ENCODE results near the gene FAM117A. TPM values are rescaled to one million over a fixed set of nuclear protein-coding genes. Genes with fewer than 3 reads are reported as not detected.

Gene FAM117A
- total RNA-seq, 2 experiments from 2014 or later = 19.7 to 23.0 TPM

DNA sequence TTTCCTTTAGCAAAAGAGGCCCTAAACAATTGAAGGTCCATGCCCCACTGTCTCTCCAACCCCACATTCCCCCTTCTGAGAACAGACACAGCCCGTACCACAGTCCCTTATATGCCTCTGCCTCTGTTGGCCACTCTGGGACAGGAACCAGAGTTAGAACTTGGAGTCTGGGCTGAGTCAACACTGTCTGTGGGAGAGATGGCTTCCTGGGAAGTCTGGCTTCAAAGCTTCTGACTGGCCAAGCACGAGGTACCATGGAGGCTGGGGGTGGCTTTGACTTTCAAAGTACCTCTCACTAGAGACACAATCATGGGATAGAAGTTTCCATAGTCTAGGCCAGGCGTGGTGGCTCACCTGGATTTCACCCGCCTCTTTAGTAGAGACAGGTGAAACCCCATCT is 71.2 kb downstream of the FAM117A start:
- Mint-ChIP-seq H3K4me1 (ENCODE audit: low read depth) (peaks cover 57% of the 10 kb centered on the region), H3K27me3 (no peaks in the 10 kb centered on the region), H3K36me3 (ENCODE audit: low read depth) (peaks cover 7% of the 10 kb centered on the region), H3K4me3 (no peak overlapping the region), H3K27ac (no peak overlapping the region), H3K9me3 (no peaks in the 10 kb centered on the region)
- intact Hi-C loops (cut with micrococcal nuclease) = no loop called here
- no peak for ATAC-seq
- no peak for DNase-seq
- ChIA-PET POLR2A (interaction anchor here (1.3 to 1.5 kb wide), 2 partner anchors 12 to 122 kb away, joined by 3 to 6 read pairs; no protein-coding TSS in a partner anchor), CTCF (interaction anchor here (0.7 to 32.2 kb wide), 3 partner anchors 10 to 126 kb away, joined by 3 to 780 read pairs (median 4); partner anchors contain the start of gene NXPH3)
- TF ChIP-seq, protein P1, sequence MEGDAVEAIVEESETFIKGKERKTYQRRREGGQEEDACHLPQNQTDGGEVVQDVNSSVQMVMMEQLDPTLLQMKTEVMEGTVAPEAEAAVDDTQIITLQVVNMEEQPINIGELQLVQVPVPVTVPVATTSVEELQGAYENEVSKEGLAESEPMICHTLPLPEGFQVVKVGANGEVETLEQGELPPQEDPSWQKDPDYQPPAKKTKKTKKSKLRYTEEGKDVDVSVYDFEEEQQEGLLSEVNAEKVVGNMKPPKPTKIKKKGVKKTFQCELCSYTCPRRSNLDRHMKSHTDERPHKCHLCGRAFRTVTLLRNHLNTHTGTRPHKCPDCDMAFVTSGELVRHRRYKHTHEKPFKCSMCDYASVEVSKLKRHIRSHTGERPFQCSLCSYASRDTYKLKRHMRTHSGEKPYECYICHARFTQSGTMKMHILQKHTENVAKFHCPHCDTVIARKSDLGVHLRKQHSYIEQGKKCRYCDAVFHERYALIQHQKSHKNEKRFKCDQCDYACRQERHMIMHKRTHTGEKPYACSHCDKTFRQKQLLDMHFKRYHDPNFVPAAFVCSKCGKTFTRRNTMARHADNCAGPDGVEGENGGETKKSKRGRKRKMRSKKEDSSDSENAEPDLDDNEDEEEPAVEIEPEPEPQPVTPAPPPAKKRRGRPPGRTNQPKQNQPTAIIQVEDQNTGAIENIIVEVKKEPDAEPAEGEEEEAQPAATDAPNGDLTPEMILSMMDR (IDR thresholded peaks at IDR 0.05) = no peak

DNA sequence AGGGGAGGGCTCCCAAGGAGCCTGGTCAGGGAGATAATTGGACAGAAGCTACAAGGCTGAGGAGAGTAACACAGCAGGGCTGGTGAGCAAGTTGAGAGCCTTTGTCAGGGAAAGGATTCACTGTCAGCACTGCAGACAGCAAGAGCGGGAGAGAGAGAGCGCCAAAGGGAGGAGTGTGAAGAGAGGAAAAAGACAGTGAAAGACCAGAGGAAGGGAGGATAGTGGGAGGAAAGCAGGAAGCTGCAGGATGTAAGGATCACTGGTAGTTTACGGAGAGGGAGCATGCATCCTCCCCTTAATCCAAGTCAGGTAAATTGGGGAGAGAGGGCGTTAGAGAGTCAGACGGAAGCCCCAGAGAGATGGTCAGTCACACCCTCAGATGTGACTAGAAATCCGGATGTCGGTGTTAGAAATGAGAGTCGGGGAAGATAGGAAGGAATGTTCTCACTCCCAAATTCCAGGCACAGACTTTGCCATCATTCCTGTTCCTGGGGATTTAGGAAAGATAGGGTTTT is 72.2 kb downstream of the FAM117A start:
- ChIA-PET POLR2A (interaction anchor here (0.8 to 1.5 kb wide), 4 partner anchors 9 to 122 kb away, joined by 3 to 5 read pairs (median 3); partner anchors contain the start of gene SPOP), CTCF (interaction anchor here (1.2 to 32.2 kb wide), 4 partner anchors 15 to 125 kb away, joined by 3 to 780 read pairs (median 4); partner anchors contain the start of gene NXPH3)
- H3K4me1 Mint-ChIP-seq (ENCODE audit: low read depth) = peaks cover 61% of the 10 kb centered on the region
- H3K9me3 Mint-ChIP-seq = no peaks in the 10 kb centered on the region
- no peak overlapping the region for H3K27ac Mint-ChIP-seq
- intact Hi-C loops (cut with micrococcal nuclease) = no loop called here
- no peak overlapping the region for H3K4me3 Mint-ChIP-seq
- TF ChIP-seq, protein P1 (IDR thresholded peaks at IDR 0.05) = no peak
- peaks cover 7% of the 10 kb centered on the region for H3K36me3 Mint-ChIP-seq (ENCODE audit: low read depth)
- DNase-seq = no peak
- no peaks in the 10 kb centered on the region for H3K27me3 Mint-ChIP-seq
- ATAC-seq = no peak

DNA sequence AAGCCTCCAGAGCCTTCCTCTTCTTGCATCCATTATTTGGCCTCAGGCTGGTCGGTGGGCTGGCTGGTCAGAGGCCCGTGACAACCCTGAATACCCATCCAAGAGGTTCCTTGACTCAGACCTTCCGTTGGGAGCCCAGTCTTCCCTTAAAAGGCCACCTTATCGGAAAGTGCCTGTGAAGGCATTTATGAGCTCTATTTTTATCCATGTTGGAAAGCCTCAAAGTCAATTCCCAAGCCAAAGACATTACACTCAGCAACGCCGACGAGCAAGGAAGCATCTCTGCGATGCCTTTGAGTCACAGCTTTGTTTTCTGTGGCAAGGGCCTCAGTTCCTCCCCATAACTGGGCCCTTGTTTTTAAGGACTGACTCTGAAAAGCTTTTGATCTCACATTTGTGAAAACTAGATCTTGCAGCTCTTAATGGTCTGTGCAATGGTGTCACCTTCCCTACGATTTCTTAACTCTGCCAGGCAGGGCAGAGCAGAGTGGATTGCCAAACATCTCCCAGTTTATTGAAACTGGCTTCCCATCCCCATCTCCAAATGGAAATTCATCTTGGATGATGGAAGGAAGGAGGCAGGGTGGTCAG is 72.8 kb downstream of the FAM117A start:
- ChIA-PET POLR2A (interaction anchor here (0.8 to 1.5 kb wide), 4 partner anchors 10 to 121 kb away, joined by 3 to 5 read pairs (median 3); partner anchors contain the start of gene SPOP), CTCF (interaction anchor here (0.6 to 32.2 kb wide), 6 partner anchors 10 to 125 kb away, joined by 3 to 780 read pairs (median 3); partner anchors contain the start of gene NXPH3)
- Mint-ChIP-seq H3K36me3 (ENCODE audit: low read depth) (peaks cover 7% of the 10 kb centered on the region), H3K27ac (no peak overlapping the region), H3K27me3 (no peaks in the 10 kb centered on the region), H3K9me3 (no peaks in the 10 kb centered on the region), H3K4me1 (ENCODE audit: low read depth) (peaks cover 58% of the 10 kb centered on the region), H3K4me3 (no peak overlapping the region)
- TF ChIP-seq, protein P1 (IDR thresholded peaks at IDR 0.05) = no peak
- no peak for ATAC-seq
- intact Hi-C loops (cut with micrococcal nuclease) = no loop called here
- DNase-seq = no peak

DNA sequence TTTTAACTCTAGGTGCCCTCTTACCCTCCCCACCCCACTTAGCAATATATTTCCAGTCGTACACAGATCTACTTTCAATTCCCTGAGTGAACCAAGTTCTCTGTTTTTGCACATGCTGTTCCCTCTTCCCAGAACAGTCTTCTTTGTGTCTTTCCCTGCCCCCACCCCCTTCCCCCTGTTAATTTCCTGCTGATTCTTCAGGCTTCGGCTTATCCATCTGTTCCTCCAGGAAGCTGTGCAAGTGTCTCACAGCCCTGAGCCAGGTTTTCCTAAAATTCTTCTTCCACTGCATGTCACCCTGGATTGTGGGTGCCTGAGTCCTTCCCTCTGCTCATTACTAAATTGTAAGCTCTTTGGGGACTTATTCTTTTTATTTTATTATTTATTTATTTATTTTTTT is 73.7 kb downstream of the FAM117A start:
- Mint-ChIP-seq H3K27ac (no peak overlapping the region), H3K36me3 (ENCODE audit: low read depth) (peaks cover 7% of the 10 kb centered on the region), H3K4me1 (ENCODE audit: low read depth) (peaks cover 49% of the 10 kb centered on the region), H3K9me3 (no peaks in the 10 kb centered on the region), H3K27me3 (no peaks in the 10 kb centered on the region), H3K4me3 (no peak overlapping the region)
- POLR2A ChIA-PET = no interaction called here
- CTCF ChIA-PET = interaction anchor here (0.8 to 32.2 kb wide), 4 partner anchors 9 to 124 kb away, joined by 3 to 780 read pairs (median 4); partner anchors contain the start of gene NXPH3
- intact Hi-C loops (cut with micrococcal nuclease) = no loop called here
- no peak for DNase-seq
- ATAC-seq = no peak
- TF ChIP-seq, protein P1 (IDR thresholded peaks at IDR 0.05) = no peak

DNA sequence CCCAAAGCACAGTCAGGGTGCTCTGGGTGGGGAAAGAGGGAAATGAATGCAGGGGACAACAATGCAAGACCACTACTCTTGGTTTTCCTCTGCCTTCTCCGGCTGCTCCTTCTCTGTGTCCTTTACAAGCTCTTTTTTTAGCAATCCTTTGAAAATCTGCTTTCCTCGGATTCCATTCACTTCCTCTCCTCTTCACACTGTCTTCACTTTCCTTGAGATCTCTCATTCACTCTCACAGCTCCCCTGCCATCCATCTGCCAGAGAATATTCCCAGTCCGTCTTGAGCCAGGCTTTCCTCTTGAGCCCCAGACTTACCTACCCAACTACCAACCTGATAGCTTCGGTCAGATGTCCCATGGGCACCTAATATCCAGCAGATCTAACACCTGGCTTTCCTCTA is 75.1 kb downstream of the FAM117A start:
- Mint-ChIP-seq H3K4me3 (peak overlapping the region; percentile 30), H3K9me3 (no peaks in the 10 kb centered on the region), H3K27ac (peak overlapping the region; percentile 77), H3K27me3 (no peaks in the 10 kb centered on the region), H3K4me1 (ENCODE audit: low read depth) (peaks cover 42% of the 10 kb centered on the region), H3K36me3 (ENCODE audit: low read depth) (peaks cover 7% of the 10 kb centered on the region)
- DNase-seq (no peak), ATAC-seq (no peak)
- intact Hi-C loops (cut with micrococcal nuclease) = no loop called here
- TF ChIP-seq, protein P1 (IDR thresholded peaks at IDR 0.05) = no peak
- ChIA-PET POLR2A (interaction anchor here (1.6 to 2.3 kb wide), 2 partner anchors 10 to 25 kb away, joined by 4 to 8 read pairs; no protein-coding TSS in a partner anchor), CTCF (interaction anchor here (1.0 to 32.2 kb wide), 6 partner anchors 10 to 163 kb away, joined by 3 to 780 read pairs (median 3); partner anchors contain the start of gene NXPH3)
